ENCODE results near the gene STAP1. TPM values are rescaled to one million over a fixed set of nuclear protein-coding genes. Genes with fewer than 3 reads are reported as not detected.
"Not testable (repeated sequence)": the region's sequence is repeated elsewhere in the genome, so short reads cannot be mapped to it uniquely, and the experiment has no call there.

The STAP1 gene
- polyA plus RNA-seq, 10 donors = 0.16 to 0.62 (median 0.25) TPM; not detected in 2

DNA sequence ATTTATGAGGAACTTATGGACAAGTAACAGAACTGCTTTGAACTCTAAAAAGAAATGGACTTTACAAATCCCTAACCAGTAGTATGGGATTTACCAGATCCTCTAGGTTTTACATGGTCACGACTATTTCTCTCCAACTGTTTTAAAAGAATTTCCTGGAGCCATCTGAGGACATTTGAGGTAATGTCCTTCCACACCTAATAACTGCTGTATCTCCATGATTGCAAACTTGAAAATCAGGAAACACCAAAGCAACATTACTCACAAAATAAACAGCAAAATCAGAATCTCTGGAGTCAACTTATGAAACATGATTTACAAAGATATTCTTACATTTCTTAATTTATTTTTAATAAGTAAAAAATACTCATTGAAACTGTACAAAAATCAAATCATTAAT, 58.0 kb downstream of the STAP1 start:
- no peak for DNase-seq

DNA sequence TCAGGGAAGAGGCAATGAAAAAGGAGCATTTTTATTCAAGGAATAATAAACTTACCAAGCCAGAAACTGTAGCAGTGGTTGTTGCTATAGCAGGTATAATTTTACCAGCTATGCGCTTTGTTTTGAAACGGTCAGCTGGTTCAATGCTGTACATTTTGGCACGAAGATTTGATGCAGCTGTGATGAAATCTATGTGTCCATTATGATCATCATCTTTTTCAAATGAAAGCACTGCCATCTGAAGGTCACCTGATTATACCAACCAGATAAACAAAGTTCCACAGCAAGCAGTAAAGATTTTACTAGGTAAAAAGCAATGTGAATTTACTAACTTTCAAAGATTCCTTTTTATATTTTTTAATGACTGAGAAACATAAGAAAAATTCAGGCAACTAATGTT, 66.4 kb downstream of the STAP1 start:
- DNase-seq = no peak

DNA sequence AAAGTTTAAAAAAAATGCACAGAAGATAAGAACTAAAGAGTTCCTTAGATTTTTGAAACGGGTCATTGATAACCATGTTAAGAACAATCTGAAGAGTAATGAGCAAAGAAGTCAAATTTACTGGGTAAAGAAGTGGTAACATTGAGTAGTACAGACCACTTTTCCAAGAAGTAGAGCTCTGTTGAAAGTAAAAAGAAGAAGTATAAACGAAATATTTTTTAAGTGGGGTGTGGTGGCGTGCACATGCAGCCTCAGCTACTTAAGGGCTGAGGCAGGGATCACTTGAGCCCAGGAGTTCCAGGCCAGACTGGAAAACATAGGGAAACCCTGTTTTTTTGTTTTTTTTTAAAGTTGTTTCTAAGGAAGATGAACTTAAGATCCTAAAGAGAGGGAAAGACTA, 74.0 kb downstream of the STAP1 start:
- DNase-seq = no peak

DNA sequence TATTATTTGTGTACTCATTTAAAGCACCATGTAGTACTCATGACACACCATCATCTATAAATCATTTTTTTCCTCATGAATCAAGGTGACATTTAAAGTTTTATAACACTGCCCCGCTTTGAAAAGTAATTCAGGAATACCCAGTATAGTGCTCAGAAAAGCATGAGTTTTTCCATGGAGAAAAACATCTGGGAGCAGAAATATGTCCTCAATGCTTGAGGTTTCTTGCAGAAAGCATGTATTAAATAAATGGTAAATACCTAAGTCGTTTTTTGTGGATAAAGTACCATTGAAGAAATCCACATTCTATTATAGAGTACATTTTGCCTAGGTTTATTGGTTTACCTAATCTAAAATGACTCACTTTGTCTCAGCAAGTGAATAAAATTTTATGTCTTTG, 76.2 kb downstream of the STAP1 start:
- no peak for DNase-seq

DNA sequence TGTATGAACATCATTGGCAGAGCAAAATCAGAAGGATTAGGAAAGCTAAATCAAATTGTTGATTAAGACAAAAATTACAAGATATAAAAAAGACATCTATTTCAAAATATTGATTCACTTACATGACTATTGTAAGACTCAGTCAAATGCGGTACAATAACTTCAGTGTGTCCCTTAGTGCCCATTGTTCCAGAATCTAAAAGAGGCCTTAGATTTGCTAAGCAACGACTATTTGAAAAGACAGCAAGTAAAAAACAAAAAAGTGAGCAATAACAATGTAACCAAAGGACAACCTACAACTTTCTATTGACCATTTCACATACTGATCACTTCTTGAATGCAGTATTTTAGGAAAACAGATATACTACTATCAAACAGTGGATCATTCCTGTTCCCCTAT, 76.8 kb downstream of the STAP1 start:
- DNase-seq = no peak

DNA sequence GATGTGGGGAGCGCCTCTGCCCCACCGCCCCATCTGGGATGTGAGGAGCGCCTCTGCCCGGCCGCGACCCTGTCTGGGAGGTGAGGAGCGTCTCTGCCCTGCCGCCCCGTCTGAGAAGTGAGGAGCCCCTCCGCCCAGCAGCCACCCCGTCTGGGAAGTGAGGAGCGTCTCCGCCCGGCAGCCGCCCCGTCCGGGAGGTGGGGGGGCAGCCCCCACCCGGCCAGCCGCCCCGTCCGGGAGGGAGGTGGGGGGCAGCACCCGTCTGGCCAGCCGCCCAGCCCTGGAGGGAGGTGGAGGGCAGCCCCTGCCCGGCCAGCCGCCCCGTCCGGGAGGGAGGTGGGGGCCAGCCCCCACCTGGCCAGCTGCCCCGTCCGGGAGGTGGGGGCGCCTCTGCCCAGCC, 78.5 kb downstream of the STAP1 start:
- not testable (repeated sequence) for DNase-seq

DNA sequence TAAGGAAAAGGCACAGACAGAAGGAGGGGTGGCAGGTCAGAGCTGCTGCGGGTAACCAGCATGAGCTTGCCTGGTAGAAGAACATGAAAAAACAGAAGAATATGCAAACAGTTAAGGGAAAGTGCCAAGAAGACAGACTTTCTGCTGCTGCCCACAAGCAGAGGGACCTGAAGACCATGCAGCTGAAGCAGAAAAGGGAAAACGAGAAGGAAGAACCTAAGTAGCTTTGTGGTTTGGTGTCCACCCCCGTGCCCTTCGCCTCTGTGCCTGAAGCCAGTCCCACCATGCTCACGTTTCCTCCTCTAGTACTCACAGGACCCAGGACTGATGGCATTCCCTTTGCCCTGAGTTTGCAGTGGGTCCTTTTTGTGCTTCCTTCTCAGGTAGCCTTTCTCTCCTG, 79.6 kb downstream of the STAP1 start:
- DNase-seq = no peak

DNA sequence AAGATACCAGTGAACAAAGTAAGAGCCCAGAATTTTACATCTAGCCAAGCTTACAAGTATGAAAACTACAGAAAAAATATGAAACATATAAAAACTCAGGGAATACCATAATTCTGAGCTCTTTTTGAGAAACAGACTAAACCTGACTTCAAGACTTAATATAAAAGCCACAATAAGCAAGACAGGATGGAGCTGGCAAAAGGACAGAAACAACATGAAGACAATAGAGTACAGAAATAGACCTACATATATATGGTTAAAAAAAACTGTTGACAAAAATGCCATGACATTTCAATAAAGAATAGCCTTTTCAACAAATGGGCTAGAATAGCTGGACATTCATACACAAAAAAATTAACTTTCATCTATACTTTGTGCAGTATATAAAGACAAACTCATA, 93.0 kb downstream of the STAP1 start:
- DNase-seq = no peak

Other genes starting within 250 kb of the STAP1 start
- 10 to 100 TPM; 10.9 to 21.6 (median 15.0) TPM for gene CENPC, start 13.2 kb upstream of the STAP1 start, polyA plus RNA-seq (ENCODE audit: insufficient read length in 10 of 10)
- 10 to 100 TPM; 33.6 to 61.6 (median 44.6) TPM for gene UBA6, start 142.4 kb downstream of the STAP1 start, polyA plus RNA-seq (ENCODE audit: insufficient read length in 10 of 10)
- gene GNRHR, start 195.7 kb downstream of the STAP1 start, polyA plus RNA-seq (ENCODE audit: insufficient read length in 10 of 10) = under 1 TPM; 0.09 to 0.80 (median 0.31) TPM